Endothelial cell of umbilical vein (primary cell): ENCODE results near the gene VWA1.

Source experiments
- EZH2 ChIP-seq: IDR thresholded peaks from 2 replicates; pipeline ENCODE4 v1.6.1; 2012; ENCODE audit warnings: borderline replicate concordance, low read depth, mild to moderate bottlenecking, moderate library complexity, low read length, inconsistent platforms; ENCODE audit not compliant: severe bottlenecking
- POLR2A ChIP-seq: IDR thresholded peaks from 2 replicates; pipeline ENCODE4 v1.6.1; 2012; ENCODE audit warnings: low read depth, mild to moderate bottlenecking, control low read depth, low read length
- POLR2AphosphoS5 ChIP-seq: IDR thresholded peaks from 2 replicates; pipeline ENCODE4 v1.6.1; 2012; ENCODE audit warnings: low read depth, mild to moderate bottlenecking, control low read depth, low read length, moderate library complexity; ENCODE audit not compliant: insufficient read depth
- TF ChIP-seq, protein P1 (sequence below), 2 donors: IDR thresholded peaks; 1 replicate in 1 of 2; 2 replicates in 1 of 2; pipeline ENCODE4 v1.5.1; 2011; ENCODE audit warnings: low read length in 2 of 2, mild to moderate bottlenecking in 2 of 2, moderate library complexity in 2 of 2, control low read depth in 1 of 2, inconsistent platforms in 1 of 2, low read depth in 1 of 2; ENCODE audit not compliant: insufficient read depth in 1 of 2; ENCODE audit errors: extremely low read depth in 1 of 2
- TF ChIP-seq, protein P2 (sequence below): IDR thresholded peaks from 2 replicates; pipeline ENCODE4 v1.6.1; 2011; ENCODE audit not compliant: insufficient read depth, insufficient read length

DNA sequence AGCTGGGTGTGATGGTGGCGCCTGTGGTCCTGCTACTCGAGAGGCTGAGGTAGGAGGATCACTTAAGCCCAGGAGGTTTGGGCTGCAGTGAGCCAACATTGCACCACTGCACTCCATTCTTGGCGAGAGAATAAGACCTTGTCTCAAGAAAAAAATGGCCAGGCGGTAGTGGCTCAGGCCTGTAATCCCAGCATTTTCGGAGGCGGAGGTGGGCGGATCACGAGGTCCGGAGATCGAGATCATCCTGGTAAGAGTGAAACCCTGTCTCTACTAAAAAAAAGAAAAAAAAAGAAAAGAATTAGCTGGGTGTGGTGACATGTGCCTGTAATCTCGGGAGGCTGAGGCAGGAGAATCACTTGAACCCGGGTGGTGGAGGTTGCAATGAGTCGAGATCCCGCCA, 47.4 kb downstream of the VWA1 start:
- TF ChIP-seq, protein P1, sequence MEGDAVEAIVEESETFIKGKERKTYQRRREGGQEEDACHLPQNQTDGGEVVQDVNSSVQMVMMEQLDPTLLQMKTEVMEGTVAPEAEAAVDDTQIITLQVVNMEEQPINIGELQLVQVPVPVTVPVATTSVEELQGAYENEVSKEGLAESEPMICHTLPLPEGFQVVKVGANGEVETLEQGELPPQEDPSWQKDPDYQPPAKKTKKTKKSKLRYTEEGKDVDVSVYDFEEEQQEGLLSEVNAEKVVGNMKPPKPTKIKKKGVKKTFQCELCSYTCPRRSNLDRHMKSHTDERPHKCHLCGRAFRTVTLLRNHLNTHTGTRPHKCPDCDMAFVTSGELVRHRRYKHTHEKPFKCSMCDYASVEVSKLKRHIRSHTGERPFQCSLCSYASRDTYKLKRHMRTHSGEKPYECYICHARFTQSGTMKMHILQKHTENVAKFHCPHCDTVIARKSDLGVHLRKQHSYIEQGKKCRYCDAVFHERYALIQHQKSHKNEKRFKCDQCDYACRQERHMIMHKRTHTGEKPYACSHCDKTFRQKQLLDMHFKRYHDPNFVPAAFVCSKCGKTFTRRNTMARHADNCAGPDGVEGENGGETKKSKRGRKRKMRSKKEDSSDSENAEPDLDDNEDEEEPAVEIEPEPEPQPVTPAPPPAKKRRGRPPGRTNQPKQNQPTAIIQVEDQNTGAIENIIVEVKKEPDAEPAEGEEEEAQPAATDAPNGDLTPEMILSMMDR (IDR thresholded peaks at IDR 0.05; ENCODE audit: extremely low read depth in 1 of 2, insufficient read depth in 1 of 2, low read depth in 1 of 2, low read length in 2 of 2), result no peak
- TF ChIP-seq POLR2A (no peak), POLR2AphosphoS5 (no peak), EZH2 (no peak)
- TF ChIP-seq, protein P2, sequence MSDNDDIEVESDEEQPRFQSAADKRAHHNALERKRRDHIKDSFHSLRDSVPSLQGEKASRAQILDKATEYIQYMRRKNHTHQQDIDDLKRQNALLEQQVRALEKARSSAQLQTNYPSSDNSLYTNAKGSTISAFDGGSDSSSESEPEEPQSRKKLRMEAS, result no peak
